SK-N-SH (cell line): Measurements from ENCODE around the gene GPR37L1.
A peak's percentile ranks its signal among the peaks of the same experiment; 100 is the strongest.

Source experiments
- CTCF ChIP-seq: fragments of 200-600 bp; sonication (generic); IDR thresholded peaks from 2 replicates; pipeline ENCODE4 v1.6.1; 2017; ENCODE audit warnings: antibody characterized with exemption, mild to moderate bottlenecking, moderate library complexity
- EZH2phosphoT487 ChIP-seq: fragments of 200-600 bp; sonication (generic); IDR thresholded peaks from 2 replicates; pipeline ENCODE4 v1.6.1; 2017; ENCODE audit warnings: low read depth, mixed run types, mild to moderate bottlenecking, antibody characterized with exemption, moderate library complexity, borderline replicate concordance
- POLR2AphosphoS5 ChIP-seq: IDR thresholded peaks from 2 replicates; pipeline ENCODE4 v1.6.1; 2012; ENCODE audit warnings: low read depth, low read length
- RCOR1 ChIP-seq: fragments of 150-350 bp; IDR thresholded peaks from 2 replicates; pipeline ENCODE4 v1.6.1; 2017; ENCODE audit warnings: antibody characterized with exemption, low read length

GRCh38 chr1:202144402-202145067, 21.8 kb downstream of the GPR37L1 start, which contains the start of gene ARL8A:
- TF ChIP-seq RCOR1 (no peak), EZH2phosphoT487 (no peak), CTCF (no peak), POLR2AphosphoS5 (peak; percentile 58)
